HG02678 (cell line): ENCODE data around the gene ZKSCAN3.
"Not testable (repeated sequence)": the region's sequence is repeated elsewhere in the genome, so short reads cannot be mapped to it uniquely, and the experiment has no call there.

Experiments used
- ATAC-seq: cut with Tn5 transposase; IDR thresholded peaks from one replicate; pipeline ENCODE4 v1.9.1; 2021; ENCODE audit warnings: mild to moderate bottlenecking, moderate library complexity; ENCODE audit not compliant: unreplicated experiment

The ZKSCAN3 gene

GRCh38 chr6:28340310-28341095, 9.2 kb upstream of the ZKSCAN3 start:
- ATAC-seq, result no peak

- no peak for ATAC-seq
These were observed 5.7 kb upstream of the ZKSCAN3 start for GRCh38 chr6:28343898-28344677.

DNA sequence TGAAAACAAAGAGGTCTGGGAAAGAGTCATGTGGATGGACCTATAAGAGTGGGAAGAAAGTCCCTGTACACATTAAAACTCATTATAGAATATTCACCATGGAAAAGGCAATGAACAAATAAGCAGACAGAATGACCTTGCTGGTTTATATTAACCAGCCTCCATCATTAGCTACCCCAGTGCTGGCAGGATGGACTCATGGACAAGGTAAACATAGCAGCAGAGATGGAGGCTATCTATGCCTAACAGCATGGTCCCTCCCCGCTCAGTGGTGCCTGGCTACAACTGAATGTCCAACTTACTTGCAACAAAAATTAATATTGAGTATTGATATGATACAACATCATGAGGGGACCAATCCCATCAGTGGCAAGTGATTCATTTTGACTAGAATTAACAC, 4.5 kb upstream of the ZKSCAN3 start:
- no peak for ATAC-seq

GRCh38 chr6:28347119-28347518, 2.6 kb upstream of the ZKSCAN3 start:
- no peak for ATAC-seq

DNA sequence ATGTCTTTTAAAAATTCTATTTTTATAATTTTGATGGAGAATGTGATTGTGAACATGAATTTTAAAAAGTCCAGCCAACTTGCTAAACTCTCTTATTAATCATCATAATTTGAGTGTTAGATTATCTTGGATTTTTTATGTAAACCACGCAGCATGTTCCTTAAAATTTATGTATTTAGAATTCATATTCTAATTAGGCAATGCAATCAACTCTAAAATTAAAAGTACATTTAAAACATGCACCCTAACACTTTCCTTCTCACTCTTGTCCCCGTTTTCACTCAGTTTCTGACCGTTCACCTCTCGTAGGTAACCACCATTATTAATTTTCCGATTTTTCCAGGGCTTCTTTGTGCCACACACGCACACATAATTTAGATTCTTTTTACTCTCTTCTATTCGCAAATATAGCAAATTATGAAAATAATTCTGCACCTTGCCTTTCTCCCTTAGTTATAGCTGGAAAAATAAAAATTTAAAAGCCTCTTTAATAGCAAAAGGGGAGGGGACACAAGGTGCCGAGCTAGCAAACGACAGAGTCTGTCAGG, 329 bp upstream of the ZKSCAN3 start:
- peak; percentile 14 for ATAC-seq

DNA sequence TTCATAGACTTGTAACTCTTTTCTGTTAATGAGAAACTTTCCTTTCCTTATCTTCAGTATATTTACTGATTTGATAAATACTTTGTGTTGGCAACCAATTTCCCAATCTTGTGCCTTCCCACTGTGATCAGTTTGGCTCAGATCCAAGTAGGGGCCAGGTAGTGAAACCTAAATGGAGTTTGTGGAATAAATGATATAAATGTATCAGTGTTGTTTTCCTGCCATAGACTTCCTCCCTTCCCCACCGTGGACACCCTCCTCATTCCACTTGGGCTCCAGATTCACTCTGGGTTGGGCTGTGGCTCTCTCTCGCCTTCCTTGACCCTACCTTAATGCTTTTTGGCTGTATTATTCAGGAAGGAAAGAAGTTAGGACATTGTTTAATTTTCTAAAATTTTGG, 1.3 kb downstream of the ZKSCAN3 start:
- ATAC-seq, result no peak

- no peak for ATAC-seq
These were observed 1.8 kb downstream of the ZKSCAN3 start for GRCh38 chr6:28351493-28351925.

DNA sequence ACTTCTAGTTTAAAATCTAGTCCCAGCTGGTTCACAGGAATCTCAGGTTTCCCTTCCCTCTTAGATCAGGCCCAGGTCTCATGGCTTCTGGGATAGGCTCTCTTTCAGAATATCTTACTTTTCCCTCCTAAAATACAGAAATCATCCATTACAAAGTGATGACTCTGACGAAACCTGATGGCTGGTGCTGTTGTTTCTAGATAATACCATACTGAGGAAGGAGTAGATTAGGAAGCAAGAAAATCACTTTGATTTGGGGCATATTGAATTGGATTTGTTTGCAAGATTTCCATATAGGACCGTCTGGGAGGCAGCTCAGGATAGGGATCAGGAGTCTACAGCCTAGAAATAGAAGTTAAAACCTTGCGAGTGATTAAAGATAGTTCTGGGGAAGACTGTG, 3.6 kb downstream of the ZKSCAN3 start:
- no peak for ATAC-seq

DNA sequence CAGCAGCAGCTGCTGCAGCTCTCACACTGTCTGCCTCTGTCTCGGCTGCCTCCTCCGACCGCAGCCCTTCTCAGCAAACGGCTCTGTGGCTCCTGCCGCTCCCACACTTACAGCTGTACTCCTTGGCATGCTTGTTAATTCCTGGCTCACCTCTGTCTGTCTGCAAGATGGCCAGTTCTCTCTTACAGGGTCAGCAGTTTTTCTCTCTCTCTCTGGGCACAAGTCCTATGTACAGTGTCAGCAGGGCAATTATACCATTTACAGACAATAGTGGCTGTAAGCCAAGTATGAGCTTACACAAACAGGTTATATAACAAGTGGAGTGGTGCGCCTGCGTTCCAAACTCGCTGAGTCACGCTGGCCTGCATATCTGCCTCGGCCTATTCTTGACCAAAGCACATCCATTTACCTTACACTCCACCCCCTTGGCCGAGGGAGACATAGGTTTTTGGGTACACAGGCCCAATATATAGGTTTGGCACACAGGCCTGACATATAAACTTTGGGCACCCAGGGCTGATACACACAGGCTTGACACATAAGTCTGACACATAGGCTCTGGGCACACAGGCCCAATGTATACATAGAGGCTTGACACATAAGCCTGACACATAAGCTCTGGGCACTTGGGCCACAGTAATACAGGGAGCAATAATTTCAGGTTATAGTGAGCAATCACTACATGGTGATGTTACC, 4.4 kb downstream of the ZKSCAN3 start:
- ATAC-seq, result no peak

DNA sequence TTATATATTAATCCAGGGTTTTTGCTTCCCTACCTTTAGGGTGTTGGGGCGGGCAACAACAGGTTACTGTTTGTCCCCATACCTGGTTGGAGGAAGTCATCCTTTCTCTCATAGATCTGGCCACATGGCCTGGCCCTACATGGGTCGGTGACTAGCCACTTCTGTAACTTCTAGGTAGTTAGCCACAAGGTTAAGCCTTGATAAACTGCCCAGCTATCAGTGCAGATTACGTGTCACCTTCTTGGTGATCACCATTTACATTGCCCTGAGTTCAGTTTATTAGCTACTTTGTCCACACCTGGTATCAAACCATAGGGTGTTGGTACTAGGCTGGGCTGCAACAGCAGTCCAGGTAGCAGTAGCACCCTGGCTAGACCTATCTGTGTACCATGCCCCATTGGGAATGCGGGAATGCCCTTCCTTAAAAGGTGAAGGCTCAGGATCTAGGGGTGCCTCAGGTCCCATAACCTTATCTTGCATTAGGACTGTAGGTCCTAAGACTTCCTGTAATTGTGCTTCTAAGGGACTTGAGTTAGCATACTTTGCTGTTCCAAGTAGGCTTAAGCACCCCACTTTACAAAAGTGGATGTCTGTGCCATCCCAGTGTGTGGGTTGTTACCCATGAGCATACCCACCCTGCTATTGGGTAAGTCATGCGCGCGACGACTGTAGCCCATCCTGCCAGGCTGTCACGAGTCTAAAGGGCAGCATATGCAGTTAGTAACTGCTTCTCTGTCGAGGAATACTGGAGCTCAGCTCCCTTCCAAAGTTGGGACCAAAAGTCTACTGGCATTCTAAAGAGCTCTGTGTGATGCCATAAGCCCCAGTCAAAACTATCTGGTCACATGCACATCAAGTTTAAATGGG, 5.2 kb downstream of the ZKSCAN3 start:
- no peak for ATAC-seq

- peak; percentile 65 for ATAC-seq
These were observed 6.3 kb downstream of the ZKSCAN3 start for GRCh38 chr6:28355743-28356665.

DNA sequence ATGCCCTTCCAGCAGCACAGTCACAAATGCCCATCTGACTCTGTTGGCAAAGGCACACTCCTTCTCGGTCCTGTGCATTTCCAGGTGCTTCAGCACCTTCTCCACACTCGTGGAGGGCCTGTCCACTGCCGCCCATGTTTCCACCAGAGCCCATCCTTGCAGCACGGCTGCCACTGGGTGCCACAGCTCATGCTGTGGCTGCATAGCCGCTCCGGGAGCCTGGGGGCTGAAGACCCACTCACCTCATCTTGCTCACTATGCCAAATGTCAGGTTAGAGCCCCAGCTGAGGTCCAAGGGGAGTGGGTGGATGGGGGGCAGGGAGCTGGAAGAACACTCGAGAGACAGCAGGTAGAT, 6.9 kb downstream of the ZKSCAN3 start:
- ATAC-seq, result no peak

DNA sequence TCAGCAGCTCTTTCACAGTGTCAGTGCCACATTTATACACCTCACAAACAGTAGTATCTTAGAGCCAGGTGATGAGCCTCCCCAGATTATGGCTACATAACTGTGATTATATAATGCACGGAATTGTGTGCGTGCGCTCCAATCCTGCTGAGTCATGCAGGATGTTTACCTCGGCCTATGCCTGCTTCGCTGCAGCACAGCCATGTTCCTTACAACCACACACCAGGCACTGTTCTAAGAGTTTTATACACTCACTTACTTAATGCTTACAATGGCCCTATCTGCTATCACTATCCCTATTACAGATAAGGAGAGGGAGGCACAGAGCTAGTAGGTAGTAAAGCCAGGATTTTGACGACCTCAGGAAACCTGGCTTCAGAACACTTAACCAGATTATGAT, 7.3 kb downstream of the ZKSCAN3 start:
- no peak for ATAC-seq

DNA sequence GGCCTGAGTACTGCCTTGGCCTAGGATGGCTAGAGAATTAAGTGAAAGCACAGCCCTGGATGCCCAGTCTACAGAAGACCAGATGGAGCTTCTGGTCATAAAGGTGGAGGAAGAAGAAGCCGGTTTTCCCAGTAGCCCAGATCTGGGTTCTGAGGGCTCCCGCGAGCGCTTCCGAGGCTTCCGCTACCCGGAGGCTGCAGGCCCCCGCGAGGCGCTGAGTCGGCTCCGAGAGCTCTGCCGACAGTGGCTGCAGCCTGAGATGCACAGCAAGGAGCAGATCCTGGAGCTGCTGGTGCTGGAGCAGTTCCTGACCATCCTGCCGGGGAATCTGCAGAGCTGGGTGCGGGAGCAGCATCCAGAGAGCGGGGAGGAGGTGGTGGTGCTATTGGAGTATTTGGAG, 9.8 kb downstream of the ZKSCAN3 start:
- not testable (repeated sequence) for ATAC-seq

- ATAC-seq, result no peak
These were observed 11.2 kb downstream of the ZKSCAN3 start for GRCh38 chr6:28360961-28361360.

GRCh38 chr6:28365590-28365989, 15.8 kb downstream of the ZKSCAN3 start:
- not testable (repeated sequence) for ATAC-seq

GRCh38 chr6:28368522-28368921, 18.8 kb downstream of the ZKSCAN3 start:
- peak; percentile 69 for ATAC-seq

GRCh38 chr6:28369463-28369862, 19.7 kb downstream of the ZKSCAN3 start:
- no peak for ATAC-seq

- no peak for ATAC-seq
These were observed 20.7 kb downstream of the ZKSCAN3 start for GRCh38 chr6:28370440-28370839.
